Natural killer cell (primary cell): Measurements from ENCODE around the gene PHACTR3. TPM values are rescaled to one million over a fixed set of nuclear protein-coding genes. Genes with fewer than 3 reads are reported as not detected.

Source experiments
- ATAC-seq, 3 donors: fragments of 150-1000 bp in 2 of 3; fragments of 200-7000 bp in 1 of 3; cut with Tn5 transposase; 1 replicate in 1 of 3; 2 replicates in 2 of 3; pipeline ENCODE4 v1.10.0; 2021; ENCODE audit warnings: mild to moderate bottlenecking in 2 of 3, moderate library complexity in 2 of 3
- DNase-seq, 2 donors: peaks; one replicate each; pipeline versions ENCODE4 v3.0.0 to v3.0.0-alpha.2; 2013 to 2021; ENCODE audit warnings: mixed read lengths in 1 of 2
- H3K27ac ChIP-seq: one replicate; pipeline ENCODE4 v1.5.1; 2013; ENCODE audit warnings: mild to moderate bottlenecking, low read length
- H3K27me3 ChIP-seq: one replicate; pipeline ENCODE4 v1.6.1; 2013; ENCODE audit warnings: low read length; ENCODE audit not compliant: control insufficient read depth, insufficient read depth
- H3K36me3 ChIP-seq: one replicate; pipeline ENCODE4 v1.6.1; 2013; ENCODE audit warnings: low read length; ENCODE audit not compliant: control insufficient read depth, insufficient read depth
- H3K4me1 ChIP-seq: one replicate; pipeline ENCODE4 v1.6.1; 2013; ENCODE audit warnings: low read length; ENCODE audit not compliant: control insufficient read depth, insufficient read depth
- H3K4me3 ChIP-seq: one replicate; pipeline ENCODE4 v1.5.1; 2013; ENCODE audit warnings: low read length
- H3K9me3 ChIP-seq: one replicate; pipeline ENCODE4 v1.6.1; 2013; ENCODE audit warnings: low read length; ENCODE audit not compliant: control insufficient read depth, insufficient read depth
- H3K27ac Mint-ChIP-seq, 2 donors: one replicate each; pipeline ENCODE4 v1.8.0; 2022; ENCODE audit warnings: mild to moderate bottlenecking in 2 of 2, mixed read lengths in 2 of 2, moderate library complexity in 1 of 2
- H3K27me3 Mint-ChIP-seq, 2 donors: one replicate each; pipeline ENCODE4 v1.8.0; 2022; ENCODE audit warnings: low read depth in 2 of 2, mixed read lengths in 2 of 2
- H3K36me3 Mint-ChIP-seq: one replicate; pipeline ENCODE4 v1.8.0; 2022; ENCODE audit warnings: mixed read lengths
- H3K4me1 Mint-ChIP-seq, 2 donors: one replicate each; pipeline ENCODE4 v1.8.0; 2022; ENCODE audit warnings: mixed read lengths in 2 of 2
- H3K4me3 Mint-ChIP-seq: one replicate; pipeline ENCODE4 v1.8.0; 2022; ENCODE audit warnings: mild to moderate bottlenecking, moderate library complexity, mixed read lengths
- H3K9me3 Mint-ChIP-seq, 2 donors: one replicate each; pipeline ENCODE4 v1.8.0; 2022; ENCODE audit warnings: mixed read lengths in 2 of 2
- CTCF ChIP-seq: fragments of 200-600 bp; IDR thresholded peaks from one replicate; pipeline ENCODE4 v1.8.0; 2022; ENCODE audit warnings: antibody characterized with exemption
- WGBS: methylation state at CpG from one replicate; pipeline ENCODE4 v1.1.7; 2013; ENCODE audit warnings: missing lambda C conversion rate; ENCODE audit not compliant: insufficient coverage; 5-methylcytosine and 5-hydroxymethylcytosine counted together
- intact Hi-C: fragments of 100-400 bp; cut with micrococcal nuclease; formaldehyde crosslinking; loops from one replicate; pipeline ENCODE4 v1.14.2; 2022
- total RNA-seq, 4 donors: library from RNA; stranded (reverse); fragments of 120-200 nt in 1 of 4; gene quantifications; one replicate each; pipeline versions ENCODE4 v1.2.3 to v1.2.4, GENCODE V29; 2013 to 2022

The PHACTR3 gene
- total RNA-seq, 3 donors from 2014 or later (not counting 1 experiment from before 2014, with no cell fraction given), result not detected

- Mint-ChIP-seq H3K9me3 (no peaks in the 10 kb centered on the region), H3K36me3 (peaks cover 9% of the 10 kb centered on the region), H3K4me3 (no peak overlapping the region), H3K27ac (no peak overlapping the region), H3K27me3 (peaks cover 0 to 9% of the 10 kb centered on the region in 2 donors), H3K4me1 (no peaks in the 10 kb centered on the region)
- 91% methylated on average over 3 of the region's 5 CpGs for WGBS
- intact Hi-C loops, result no loop called here
- Histone ChIP-seq H3K27me3 (no peaks in the 10 kb centered on the region), H3K36me3 (no peaks in the 10 kb centered on the region), H3K9me3 (peaks cover 4% of the 10 kb centered on the region), H3K4me1 (no peaks in the 10 kb centered on the region), H3K4me3 (no peak overlapping the region), H3K27ac (no peak overlapping the region)
- ATAC-seq (no peak), DNase-seq (no peak)
- no peak for TF ChIP-seq CTCF
These were observed 254.1 kb downstream of the PHACTR3 start for GRCh38 chr20:59858425-59858824.

- Mint-ChIP-seq H3K4me3 (no peak overlapping the region), H3K27ac (no peak overlapping the region), H3K36me3 (peaks cover 9% of the 10 kb centered on the region), H3K27me3 (peaks cover 0 to 9% of the 10 kb centered on the region in 2 donors), H3K4me1 (no peaks in the 10 kb centered on the region), H3K9me3 (no peaks in the 10 kb centered on the region)
- H3K27me3 ChIP-seq, result no peaks in the 10 kb centered on the region
- no peak overlapping the region for H3K27ac ChIP-seq
- H3K9me3 ChIP-seq, result peaks cover 4% of the 10 kb centered on the region
- WGBS, result 90% methylated on average over 4 of the region's 4 CpGs
- H3K36me3 ChIP-seq, result no peaks in the 10 kb centered on the region
- H3K4me3 ChIP-seq, result no peak overlapping the region
- no peaks in the 10 kb centered on the region for H3K4me1 ChIP-seq
- intact Hi-C loops, result no loop called here
- no peak for DNase-seq
- no peak for TF ChIP-seq CTCF
- ATAC-seq, result no peak
These were observed 257.1 kb downstream of the PHACTR3 start for GRCh38 chr20:59861401-59861800.

GRCh38 chr20:59863058-59863457 is 258.7 kb downstream of the PHACTR3 start:
- Histone ChIP-seq H3K4me3 (no peak overlapping the region), H3K27ac (no peak overlapping the region), H3K27me3 (no peaks in the 10 kb centered on the region), H3K4me1 (no peaks in the 10 kb centered on the region), H3K9me3 (no peaks in the 10 kb centered on the region), H3K36me3 (no peaks in the 10 kb centered on the region)
- Mint-ChIP-seq H3K27ac (no peak overlapping the region), H3K27me3 (peaks cover 0 to 9% of the 10 kb centered on the region in 2 donors), H3K4me3 (no peak overlapping the region), H3K4me1 (no peaks in the 10 kb centered on the region), H3K9me3 (no peaks in the 10 kb centered on the region), H3K36me3 (peaks cover 9% of the 10 kb centered on the region)
- intact Hi-C loops, result no loop called here
- no peak for ATAC-seq
- no peak for TF ChIP-seq CTCF
- whole genome bisulfite sequencing, result 98% methylated on average over 3 of the region's 3 CpGs
- DNase-seq, result no peak

DNA sequence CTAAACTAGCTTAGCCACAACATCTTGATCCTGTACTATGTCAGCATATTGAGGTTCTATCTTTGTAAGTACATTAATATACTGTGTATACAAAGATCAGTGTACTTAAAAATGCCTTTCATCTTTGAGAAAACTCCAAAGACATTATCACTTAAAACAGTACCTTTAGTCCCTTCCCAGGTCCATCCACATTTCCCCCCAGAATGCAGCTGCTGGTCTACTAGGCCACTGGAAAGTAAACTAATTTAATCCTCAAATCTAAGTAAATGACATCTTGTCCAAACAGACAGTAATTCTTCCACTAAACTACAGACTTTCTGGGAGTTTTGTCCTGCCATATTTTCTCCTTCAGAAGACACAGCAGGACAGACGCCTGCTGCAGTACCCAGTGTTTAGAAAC is 260.4 kb downstream of the PHACTR3 start:
- H3K4me1 ChIP-seq, result no peaks in the 10 kb centered on the region
- Mint-ChIP-seq H3K27ac (no peak overlapping the region), H3K9me3 (no peaks in the 10 kb centered on the region), H3K27me3 (peaks cover 0 to 9% of the 10 kb centered on the region in 2 donors), H3K4me3 (no peak overlapping the region), H3K4me1 (no peaks in the 10 kb centered on the region), H3K36me3 (peaks cover 9% of the 10 kb centered on the region)
- TF ChIP-seq CTCF, result no peak
- no peak overlapping the region for H3K4me3 ChIP-seq
- intact Hi-C loops, result no loop called here
- no peak overlapping the region for H3K27ac ChIP-seq
- DNase-seq, result no peak
- no peaks in the 10 kb centered on the region for H3K36me3 ChIP-seq
- H3K9me3 ChIP-seq, result no peaks in the 10 kb centered on the region
- no peaks in the 10 kb centered on the region for H3K27me3 ChIP-seq
- no peak for ATAC-seq
- 90% methylated on average over 1 of the region's 1 CpG for WGBS
